A673 (cell line): Measurements from ENCODE around the gene EMX1. TPM values are rescaled to one million over a fixed set of nuclear protein-coding genes. Genes with fewer than 3 reads are reported as not detected.

Source experiments
- BruUV-seq: library from RNA; stranded (reverse); fragments of 400-500 nt; replicated peaks from 2 replicates; lab custom pipeline; 2021; lab: Mats Ljungman, UMichigan
- CTCF ChIA-PET: fragments of 300-600 bp; sonication (Branson Sonifier 250); formaldehyde crosslinking; loops from one replicate; lab custom pipeline; 2022; ENCODE audit warnings: antibody characterized with exemption; lab: Charles Lee
- POLR2A ChIA-PET: fragments of 300-600 bp; sonication (Branson Sonifier 250); formaldehyde crosslinking; loops from one replicate; lab custom pipeline; 2022; ENCODE audit warnings: antibody characterized with exemption; ENCODE audit not compliant: low non-redundant PET; lab: Charles Lee
- DNase-seq: peaks from one replicate; pipeline ENCODE4 v3.0.0-alpha.2; 2015; ENCODE audit warnings: low spot score
- H3K27ac ChIP-seq: fragments of 200-600 bp; sonication (generic); 2 replicates; pipeline ENCODE4 v1.5.1; 2016; ENCODE audit warnings: mixed run types, low read depth, mild to moderate bottlenecking, mixed read lengths, antibody characterized with exemption, low read length; ENCODE audit not compliant: poor library complexity, severe bottlenecking
- H3K27me3 ChIP-seq: fragments of 200-600 bp; sonication (generic); replicated peaks from 2 replicates; pipeline ENCODE4 v1.6.1; 2017; ENCODE audit warnings: mixed run types, low read depth, mild to moderate bottlenecking, mixed read lengths, antibody characterized with exemption, low read length; ENCODE audit not compliant: insufficient read depth, poor library complexity
- H3K36me3 ChIP-seq: fragments of 200-600 bp; sonication (generic); 2 replicates; pipeline ENCODE4 v1.6.1; 2016; ENCODE audit warnings: mixed run types, mild to moderate bottlenecking, mixed read lengths, antibody characterized with exemption, low read length; ENCODE audit not compliant: insufficient read depth, poor library complexity, severe bottlenecking
- H3K4me1 ChIP-seq: fragments of 200-600 bp; sonication (generic); 2 replicates; pipeline ENCODE4 v1.6.1; 2017; ENCODE audit warnings: mixed run types, mild to moderate bottlenecking, mixed read lengths, antibody characterized with exemption, low read length; ENCODE audit not compliant: insufficient read depth, poor library complexity, severe bottlenecking
- H3K4me3 ChIP-seq: fragments of 200-600 bp; sonication (generic); 2 replicates; pipeline ENCODE4 v1.5.1; 2016; ENCODE audit warnings: low read depth, mixed run types, mild to moderate bottlenecking, mixed read lengths, low read length; ENCODE audit not compliant: poor library complexity, severe bottlenecking
- H3K9me3 ChIP-seq: fragments of 200-600 bp; sonication (generic); 2 replicates; pipeline ENCODE4 v1.6.1; 2016; ENCODE audit warnings: mixed run types, low read depth, mild to moderate bottlenecking, mixed read lengths, antibody characterized with exemption, low read length; ENCODE audit not compliant: poor library complexity, severe bottlenecking
- CTCF ChIP-seq: fragments of 300-800, 200-600 bp; sonication (generic); conservative IDR thresholded peaks from 2 replicates; pipeline ENCODE4 v1.5.1; 2017; ENCODE audit warnings: low read depth, mild to moderate bottlenecking, antibody characterized with exemption, low read length, moderate library complexity, mixed read lengths
- EZH2 ChIP-seq: fragments of 200-600 bp; sonication (generic); IDR thresholded peaks from 2 replicates; pipeline ENCODE4 v1.6.1; 2017; ENCODE audit warnings: borderline replicate concordance, low read depth, mild to moderate bottlenecking, mixed read lengths, antibody characterized with exemption, low read length; ENCODE audit not compliant: poor library complexity, severe bottlenecking
- intact Hi-C: fragments of 100-400 bp; cut with micrococcal nuclease; formaldehyde crosslinking; loops from one replicate; pipeline ENCODE4 v1.10.0; 2022; ENCODE audit not compliant: unreplicated experiment
- total RNA-seq: library from RNA; stranded (reverse); gene quantifications from 2 replicates; pipeline ENCODE4 v1.2.3, GENCODE V29; 2021

EMX1 gene
- total RNA-seq, 1 experiment from 2014 or later = not detected

- TF ChIP-seq EZH2 = no peak
- TF ChIP-seq CTCF = no peak
- Histone ChIP-seq H3K9me3 (no peaks in the 10 kb centered on the region), H3K27ac (no peak overlapping the region), H3K4me3 (no peak overlapping the region), H3K36me3 (no peaks in the 10 kb centered on the region), H3K4me1 (no peaks in the 10 kb centered on the region), H3K27me3 (no peaks in the 10 kb centered on the region)
- DNase-seq = no peak
- intact Hi-C loops = no loop called here
- no TSS peak for BruUV-seq
- ChIA-PET CTCF (no interaction called here), POLR2A (interaction anchor here (0.5 kb wide), 1 partner anchor 10 kb away, joined by 3 read pairs; no protein-coding TSS in a partner anchor)
Measured at GRCh38 chr2:72958542-72959385, 41.4 kb downstream of the EMX1 start.

GRCh38 chr2:72959554-72959953, 42.2 kb downstream of the EMX1 start:
- CTCF ChIA-PET = no interaction called here
- no peak for DNase-seq
- H3K4me1 ChIP-seq = no peaks in the 10 kb centered on the region
- no peak overlapping the region for H3K4me3 ChIP-seq
- no peaks in the 10 kb centered on the region for H3K27me3 ChIP-seq
- TF ChIP-seq EZH2 (no peak), CTCF (no peak)
- H3K27ac ChIP-seq = no peak overlapping the region
- H3K9me3 ChIP-seq = no peaks in the 10 kb centered on the region
- POLR2A ChIA-PET = no interaction called here
- no peaks in the 10 kb centered on the region for H3K36me3 ChIP-seq
- no TSS peak for BruUV-seq
- intact Hi-C loops = no loop called here

GRCh38 chr2:72959995-72960981, 43.0 kb downstream of the EMX1 start:
- H3K4me1 ChIP-seq = no peaks in the 10 kb centered on the region
- no peak for DNase-seq
- no peak for TF ChIP-seq EZH2
- no peak for TF ChIP-seq CTCF
- no peak overlapping the region for H3K27ac ChIP-seq
- BruUV-seq = no TSS peak
- ChIA-PET CTCF (no interaction called here), POLR2A (no interaction called here)
- no peaks in the 10 kb centered on the region for H3K27me3 ChIP-seq
- H3K4me3 ChIP-seq = no peak overlapping the region
- H3K9me3 ChIP-seq = no peaks in the 10 kb centered on the region
- intact Hi-C loops = no loop called here
- no peaks in the 10 kb centered on the region for H3K36me3 ChIP-seq
